ENCODE results near the gene TMEM198. TPM values are rescaled to one million over a fixed set of nuclear protein-coding genes. Genes with fewer than 3 reads are reported as not detected.

Gene TMEM198
- 7.3 and 8.0 TPM in 2 replicates for total RNA-seq
- 10.4 and 12.2 TPM in 2 replicates for polyA plus RNA-seq

- Histone ChIP-seq H3K79me2 (peaks cover 16% of the 10 kb centered on the region), H3K27ac (peak within 1 kb of the TSS; percentile 93), H3K9me3 (ENCODE audit: low read depth) (no peaks in the 10 kb centered on the region), H3K9me2 (replicated peaks; ENCODE audit: insufficient read depth) (no peaks in the 10 kb centered on the region), H3K4me2 (peak within 1 kb of the TSS; percentile 89), H3K27me3 (no peaks in the 10 kb centered on the region), H3K36me3 (replicated peaks; ENCODE audit: insufficient read depth, low read depth) (no peaks in the 10 kb centered on the region), H3K4me1 (ENCODE audit: insufficient read depth) (peaks cover 13% of the 10 kb centered on the region), H2AFZ (peak within 1 kb of the TSS; percentile 51), H3K4me3 (peak within 1 kb of the TSS; percentile 84), H4K20me1 (ENCODE audit: insufficient read depth, poor library complexity, severe bottlenecking) (peaks cover 17% of the 10 kb centered on the region)
- DNase-seq (ENCODE audit: low spot score), result peak; percentile 100
- TF ChIP-seq, protein P1, sequence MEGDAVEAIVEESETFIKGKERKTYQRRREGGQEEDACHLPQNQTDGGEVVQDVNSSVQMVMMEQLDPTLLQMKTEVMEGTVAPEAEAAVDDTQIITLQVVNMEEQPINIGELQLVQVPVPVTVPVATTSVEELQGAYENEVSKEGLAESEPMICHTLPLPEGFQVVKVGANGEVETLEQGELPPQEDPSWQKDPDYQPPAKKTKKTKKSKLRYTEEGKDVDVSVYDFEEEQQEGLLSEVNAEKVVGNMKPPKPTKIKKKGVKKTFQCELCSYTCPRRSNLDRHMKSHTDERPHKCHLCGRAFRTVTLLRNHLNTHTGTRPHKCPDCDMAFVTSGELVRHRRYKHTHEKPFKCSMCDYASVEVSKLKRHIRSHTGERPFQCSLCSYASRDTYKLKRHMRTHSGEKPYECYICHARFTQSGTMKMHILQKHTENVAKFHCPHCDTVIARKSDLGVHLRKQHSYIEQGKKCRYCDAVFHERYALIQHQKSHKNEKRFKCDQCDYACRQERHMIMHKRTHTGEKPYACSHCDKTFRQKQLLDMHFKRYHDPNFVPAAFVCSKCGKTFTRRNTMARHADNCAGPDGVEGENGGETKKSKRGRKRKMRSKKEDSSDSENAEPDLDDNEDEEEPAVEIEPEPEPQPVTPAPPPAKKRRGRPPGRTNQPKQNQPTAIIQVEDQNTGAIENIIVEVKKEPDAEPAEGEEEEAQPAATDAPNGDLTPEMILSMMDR (IDR thresholded peaks at IDR 0.05; ENCODE audit: poor library complexity), result no peak
- no peak for TF ChIP-seq EZH2phosphoT487 (IDR thresholded peaks at IDR 0.05; ENCODE audit: low read depth, severe bottlenecking, unreplicated experiment)
- no peak for TF ChIP-seq EZH2 (IDR thresholded peaks at IDR 0.05; ENCODE audit: borderline replicate concordance)
- 2% methylated on average over 41 of the region's 75 CpGs for WGBS (ENCODE audit: low lambda C conversion rate, missing lambda C conversion rate)
These were observed at the start of gene TMEM198, which contains the start of gene CHPF for GRCh38 chr2:219543596-219544358. TMEM198 (plus strand) TSS chr2:219544028; CDS start chr2:219544728, 700 bp downstream. CHPF (minus strand) TSS chr2:219543809; CDS start chr2:219543538, 271 bp downstream.

DNA sequence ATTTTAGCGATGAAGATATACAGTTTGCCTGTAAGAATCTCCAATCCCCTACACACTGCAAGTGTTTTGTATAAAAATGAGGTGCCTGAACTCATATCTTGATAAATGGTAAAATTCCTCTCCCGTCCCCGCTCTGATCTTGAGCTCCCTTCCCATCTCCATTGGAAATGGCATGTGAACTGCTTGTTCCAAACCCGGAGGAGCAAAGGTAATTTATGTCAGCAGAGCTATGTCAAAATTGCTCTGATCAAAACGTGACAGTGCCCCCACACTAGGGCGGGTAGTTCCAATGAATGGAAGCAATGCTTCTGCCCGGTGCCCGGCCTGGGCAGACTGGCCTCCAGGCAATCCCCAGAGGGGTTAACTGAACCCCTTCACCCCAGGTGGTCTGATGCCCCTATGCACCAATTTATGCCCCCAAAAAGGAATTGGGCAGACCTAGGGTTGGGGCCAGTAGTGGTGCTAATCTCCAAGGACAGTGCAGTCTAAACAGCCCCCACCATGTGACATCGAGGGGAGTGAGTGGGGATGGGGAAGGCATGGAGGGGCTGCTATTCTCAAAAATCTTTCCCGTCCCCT lies 48.8 kb upstream of the TMEM198 start:
- Histone ChIP-seq H3K9me2 (replicated peaks; ENCODE audit: insufficient read depth) (no peaks in the 10 kb centered on the region), H4K20me1 (ENCODE audit: insufficient read depth, poor library complexity, severe bottlenecking) (no peaks in the 10 kb centered on the region), H3K79me2 (peaks cover 9% of the 10 kb centered on the region), H3K4me3 (no peak overlapping the region), H3K27ac (no peak overlapping the region), H3K27me3 (peaks cover 54% of the 10 kb centered on the region), H2AFZ (no peak overlapping the region), H3K9me3 (ENCODE audit: low read depth) (no peaks in the 10 kb centered on the region), H3K36me3 (replicated peaks; ENCODE audit: insufficient read depth, low read depth) (no peaks in the 10 kb centered on the region), H3K4me1 (ENCODE audit: insufficient read depth) (peaks cover 17% of the 10 kb centered on the region), H3K4me2 (no peak overlapping the region)
- no peak for DNase-seq (ENCODE audit: low spot score)
- TF ChIP-seq EZH2phosphoT487 (IDR thresholded peaks at IDR 0.05; ENCODE audit: low read depth, severe bottlenecking, unreplicated experiment) (no peak), EZH2 (IDR thresholded peaks at IDR 0.05; ENCODE audit: borderline replicate concordance) (no peak)
- TF ChIP-seq, protein P1 (IDR thresholded peaks at IDR 0.05; ENCODE audit: poor library complexity), result no peak
- WGBS (ENCODE audit: low lambda C conversion rate, missing lambda C conversion rate), result 37% methylated on average over 10 of the region's 10 CpGs

GRCh38 chr2:219495531-219496122 lies 48.2 kb upstream of the TMEM198 start:
- Histone ChIP-seq H3K36me3 (replicated peaks; ENCODE audit: insufficient read depth, low read depth) (no peaks in the 10 kb centered on the region), H3K9me2 (replicated peaks; ENCODE audit: insufficient read depth) (no peaks in the 10 kb centered on the region), H3K4me2 (no peak overlapping the region), H4K20me1 (ENCODE audit: insufficient read depth, poor library complexity, severe bottlenecking) (no peaks in the 10 kb centered on the region), H3K4me1 (ENCODE audit: insufficient read depth) (peaks cover 23% of the 10 kb centered on the region), H2AFZ (no peak overlapping the region), H3K27ac (no peak overlapping the region), H3K9me3 (ENCODE audit: low read depth) (no peaks in the 10 kb centered on the region), H3K27me3 (peaks cover 54% of the 10 kb centered on the region), H3K4me3 (no peak overlapping the region), H3K79me2 (peaks cover 12% of the 10 kb centered on the region)
- WGBS (ENCODE audit: low lambda C conversion rate, missing lambda C conversion rate), result 43% methylated on average over 14 of the region's 14 CpGs
- peak; percentile 77 for DNase-seq (ENCODE audit: low spot score)
- TF ChIP-seq, protein P1 (IDR thresholded peaks at IDR 0.05; ENCODE audit: poor library complexity), result peak; percentile 52
- TF ChIP-seq EZH2phosphoT487 (IDR thresholded peaks at IDR 0.05; ENCODE audit: low read depth, severe bottlenecking, unreplicated experiment), result no peak
